Lung (tissue), 13 donors: ENCODE data around the gene DRP2. TPM values are rescaled to one million over a fixed set of nuclear protein-coding genes. Genes with fewer than 3 reads are reported as not detected.
A peak's percentile ranks its signal among the peaks of the same experiment; 100 is the strongest.
"Not testable (repeated sequence)": the region's sequence is repeated elsewhere in the genome, so short reads cannot be mapped to it uniquely, and the experiment has no call there.

ENCODE experiments used
- ATAC-seq: fragments of 200-7000 bp; cut with Tn5 transposase; one replicate; pipeline ENCODE4 v1.9.1; 2020; ENCODE audit warnings: moderate number of reproducible peaks; ENCODE audit not compliant: insufficient read depth, low FRiP score
- DNase-seq, 3 donors: peaks; one replicate each; pipeline ENCODE4 v3.0.0-alpha.2; 2013 to 2017
- H3K27ac ChIP-seq, 2 donors: one replicate each; pipeline ENCODE4 v1.5.1; 2013; ENCODE audit warnings: mild to moderate bottlenecking in 2 of 2, moderate library complexity in 2 of 2, control low read depth in 1 of 2, inconsistent platforms in 1 of 2, low read depth in 1 of 2, low read length in 1 of 2
- H3K27me3 ChIP-seq, 3 donors: one replicate each; pipeline ENCODE4 v1.5.1; 2013; ENCODE audit warnings: low read length in 2 of 3; ENCODE audit not compliant: control insufficient read depth in 3 of 3, insufficient read depth in 3 of 3
- H3K36me3 ChIP-seq, 4 donors: one replicate each; pipeline ENCODE4 v1.5.1; 2013; ENCODE audit warnings: low read length in 4 of 4, mild to moderate bottlenecking in 1 of 4, moderate library complexity in 1 of 4; ENCODE audit not compliant: control insufficient read depth in 4 of 4, insufficient read depth in 4 of 4
- H3K4me1 ChIP-seq, 5 donors: one replicate each; pipeline ENCODE4 v1.5.1; 2013; ENCODE audit warnings: low read length in 5 of 5, mild to moderate bottlenecking in 2 of 5, moderate library complexity in 1 of 5; ENCODE audit not compliant: control insufficient read depth in 5 of 5, insufficient read depth in 5 of 5
- H3K4me3 ChIP-seq: one replicate; pipeline ENCODE4 v1.5.1; 2013; ENCODE audit warnings: mild to moderate bottlenecking, control low read depth, moderate library complexity
- H3K9ac ChIP-seq, 2 donors: one replicate each; pipeline ENCODE4 v1.5.1; 2013; ENCODE audit warnings: low read length in 2 of 2, control low read depth in 1 of 2; ENCODE audit not compliant: insufficient read depth in 1 of 2
- H3K9me3 ChIP-seq, 4 donors: one replicate each; pipeline ENCODE4 v1.5.1; 2013; ENCODE audit warnings: low read length in 3 of 4, mild to moderate bottlenecking in 1 of 4, moderate library complexity in 1 of 4; ENCODE audit not compliant: control insufficient read depth in 4 of 4, insufficient read depth in 3 of 4
- CTCF ChIP-seq: IDR thresholded peaks from 2 replicates; pipeline ENCODE4 v1.5.1; 2012; ENCODE audit warnings: mild to moderate bottlenecking; ENCODE audit errors: control extremely low read depth, extremely low read depth
- WGBS, 2 donors: extraction: QIAGEN DNeasy Blood & Tissue Kit; methylation state at CpG; one replicate each; pipeline ENCODE4 v1.1.7; 2013; 5-methylcytosine and 5-hydroxymethylcytosine counted together
- polyA plus RNA-seq, 2 donors: library from polyadenylated mRNA; stranded (reverse); fragments of 200-250 nt; gene quantifications; one replicate each; pipeline ENCODE4 v1.2.1, GENCODE V29; 2013
- small RNA-seq: library from RNA; depleted of rRNA; stranded (forward); fragments of <200 nt; gene quantifications from one replicate; pipeline ENCODE3, GENCODE V24; 2014; ENCODE audit warnings: low replicate concordance
- total RNA-seq, 2 donors: library from RNA; depleted of rRNA in 1 of 2; stranded (reverse); fragments of >200 nt in 1 of 2; gene quantifications; one replicate each; pipeline ENCODE4 v1.2.1, GENCODE V29; 2014 to 2021
- donor health status: control.
- donor health status: control.
- donor health status: Bipolar disorder and iron deficiency.
- donor health status: healthy.
- donor health status: DM: yes; HTN: yes; CAD: no.

The DRP2 gene
- total and polyA plus RNA-seq, 4 donors = 0.01 to 0.74 (median 0.03) TPM; not detected in 1

GRCh38 chrX:101290957-101291603 lies 71.5 kb downstream of the DRP2 start, which contains the start of gene TAF7L:
Gene TAF7L, minus strand, starts transcription at chrX:101291334. Its CDS starts 3,791 bp downstream, at chrX:101287543.
- WGBS, 2 donors = 20 to 52% methylated on average over 42 to 75 of the region's 75 CpGs
- ATAC-seq (no peak), DNase-seq (peak; percentile 2 to 15 (median 9))
- H3K4me1 ChIP-seq = peaks cover 0 to 4% (median 0%) of the 10 kb centered on the region in 5 donors
- peaks cover 0 to 2% (median 0%) of the 10 kb centered on the region in 3 donors for H3K27me3 ChIP-seq
- H3K9ac ChIP-seq = no peak within 1 kb of the TSS
- H3K36me3 ChIP-seq = no peaks in the 10 kb centered on the region
- no peak within 1 kb of the TSS for H3K27ac ChIP-seq
- no peaks in the 10 kb centered on the region for H3K9me3 ChIP-seq
- no peak within 1 kb of the TSS for H3K4me3 ChIP-seq
- no peak for TF ChIP-seq CTCF

GRCh38 chrX:101295603-101296002 lies 76.0 kb downstream of the DRP2 start:
- H3K27ac ChIP-seq, H3K9me3 ChIP-seq, H3K36me3 ChIP-seq, H3K4me1 ChIP-seq, H3K4me3 ChIP-seq, H3K9ac ChIP-seq, ATAC-seq, H3K27me3 ChIP-seq, DNase-seq: not testable (repeated sequence)
- 92 to 100% methylated on average over 3 of the region's 3 CpGs for WGBS, 2 donors

- WGBS, 2 donors = 78 to 100% methylated on average over 1 of the region's 1 CpG
- Histone ChIP-seq H3K4me3 (no peak overlapping the region), H3K4me1 (no peaks in the 10 kb centered on the region), H3K9me3 (peaks cover 0 to 2% (median 0%) of the 10 kb centered on the region in 4 donors), H3K9ac (no peak overlapping the region), H3K27ac (no peak overlapping the region), H3K27me3 (peaks cover 0 to 2% (median 0%) of the 10 kb centered on the region in 3 donors), H3K36me3 (no peaks in the 10 kb centered on the region)
- ATAC-seq (no peak), DNase-seq (no peak)
- TF ChIP-seq CTCF = no peak
Measured at GRCh38 chrX:101303790-101304189, 84.2 kb downstream of the DRP2 start.

Small RNA genes within 50 kb of the gene (small RNA-seq; reads per million reads assigned to genes)
- not detected for gene Z70280.1

Other genes starting within 250 kb of the DRP2 start
- gene TRMT2B, start 167.7 kb upstream of the DRP2 start, total RNA-seq = 10 to 100 TPM; 19.3 to 22.4 TPM
- gene TRMT2B, start 167.7 kb upstream of the DRP2 start, polyA plus RNA-seq = 10 to 100 TPM in 1 of 2 donors, 1 to 10 TPM in 1; 7.9 to 10.4 TPM
- 1 to 10 TPM; 1.0 to 6.4 TPM for gene TMEM35A, start 140.9 kb upstream of the DRP2 start, total RNA-seq
- gene TMEM35A, start 140.9 kb upstream of the DRP2 start, polyA plus RNA-seq = under 1 TPM; 0.24 to 0.47 TPM
- 1 to 10 TPM in 1 of 2 donors, under 1 TPM in 1; 0.71 to 7.5 TPM for gene CENPI, start 121.6 kb upstream of the DRP2 start, total RNA-seq
- gene CENPI, start 121.6 kb upstream of the DRP2 start, polyA plus RNA-seq = under 1 TPM; 0.69 to 0.76 TPM
- under 1 TPM; 0.20 to 0.21 TPM for gene TAF7L, start 71.5 kb downstream of the DRP2 start, total RNA-seq
- gene TAF7L, start 71.5 kb downstream of the DRP2 start, polyA plus RNA-seq = under 1 TPM; 0.06 TPM
- 10 to 100 TPM in 1 of 2 donors, 1 to 10 TPM in 1; 4.6 to 11.9 TPM for gene TIMM8A, start 129.0 kb downstream of the DRP2 start, total RNA-seq
- 1 to 10 TPM; 5.6 to 8.0 TPM for gene TIMM8A, start 129.0 kb downstream of the DRP2 start, polyA plus RNA-seq
- gene BTK, start 166.4 kb downstream of the DRP2 start, total RNA-seq = 10 to 100 TPM; 15.5 to 24.9 TPM
- gene BTK, start 166.4 kb downstream of the DRP2 start, polyA plus RNA-seq = 10 to 100 TPM; 17.9 to 29.4 TPM
- 100 to 1,000 TPM; 199 to 640 TPM for gene RPL36A, start 171.2 kb downstream of the DRP2 start, total RNA-seq
- gene RPL36A, start 171.2 kb downstream of the DRP2 start, polyA plus RNA-seq = 1,000 to 10,000 TPM; 1,920 to 4,087 TPM
- 10 to 100 TPM; 26.4 to 42.8 TPM for gene GLA, start 188.1 kb downstream of the DRP2 start, total RNA-seq
- 10 to 100 TPM; 51.7 to 55.7 TPM for gene GLA, start 188.1 kb downstream of the DRP2 start, polyA plus RNA-seq
- gene HNRNPH2, start 188.4 kb downstream of the DRP2 start, total RNA-seq = 10 to 100 TPM; 59.3 to 86.1 TPM
- 100 to 1,000 TPM in 1 of 2 donors, 10 to 100 TPM in 1; 38.0 to 102 TPM for gene HNRNPH2, start 188.4 kb downstream of the DRP2 start, polyA plus RNA-seq